Endothelial cell of umbilical vein (primary cell): Measurements from ENCODE around the gene LITAF. TPM values are rescaled to one million over a fixed set of nuclear protein-coding genes. Genes with fewer than 3 reads are reported as not detected.
"Not testable (repeated sequence)": the region's sequence is repeated elsewhere in the genome, so short reads cannot be mapped to it uniquely, and the experiment has no call there.

ENCODE experiments used
- BruUV-seq: library from RNA; stranded (reverse); fragments of 400-500 nt; replicated peaks from 2 replicates; lab custom pipeline; 2021; lab: Mats Ljungman, UMichigan
- CTCF ChIA-PET: fragments of 300-600, 350-600 bp; sonication (Branson Sonifier 250); formaldehyde crosslinking; loops from one replicate; lab custom pipeline; 2021; ENCODE audit warnings: antibody characterized with exemption, inconsistent platforms; lab: Charles Lee
- POLR2A ChIA-PET: fragments of 300-600, 350-600 bp; sonication (Branson Sonifier 250); formaldehyde crosslinking; loops from one replicate; lab custom pipeline; 2021; ENCODE audit warnings: antibody characterized with exemption, inconsistent platforms; lab: Charles Lee
- DNase-seq: peaks from one replicate; pipeline ENCODE4 v3.0.0-alpha.2; 2011; ENCODE audit warnings: low read depth, low spot score
- FAIRE-seq: peaks from 2 replicates; lab custom pipeline; 2011; peaks lifted over from hg19 to GRCh38; lab: Jason Lieb, UNC
- H2AFZ ChIP-seq: 2 replicates; pipeline ENCODE4 v1.6.0; 2012; ENCODE audit warnings: low read depth, low read length, control low read depth, inconsistent platforms
- H3K27ac ChIP-seq: 2 replicates; pipeline ENCODE4 v1.5.1; 2011; ENCODE audit warnings: low read depth, mild to moderate bottlenecking, control low read depth, low read length, moderate library complexity; ENCODE audit not compliant: insufficient read depth
- H3K27me3 ChIP-seq, 2 experiments: 2 replicates each; pipeline versions ENCODE4 v1.6.0 to v1.6.1; 2011; ENCODE audit warnings: low read length in 2 of 2, mixed read lengths in 1 of 2; ENCODE audit not compliant: control insufficient read depth in 2 of 2, insufficient read depth in 2 of 2
- H3K36me3 ChIP-seq, 2 experiments: 2 replicates in 1 of 2; 3 replicates in 1 of 2; pipeline ENCODE4 v1.5.1; 2011; ENCODE audit warnings: low read length in 2 of 2, mild to moderate bottlenecking in 1 of 2, moderate library complexity in 1 of 2; ENCODE audit not compliant: control insufficient read depth in 2 of 2, insufficient read depth in 2 of 2; ENCODE audit errors: extremely low read depth in 1 of 2
- H3K4me1 ChIP-seq: 3 replicates; pipeline ENCODE4 v1.5.1; 2011; ENCODE audit warnings: mild to moderate bottlenecking, low read length; ENCODE audit not compliant: control insufficient read depth, insufficient read depth; ENCODE audit errors: extremely low read depth
- H3K4me2 ChIP-seq: 2 replicates; pipeline ENCODE4 v1.6.1; 2011; ENCODE audit warnings: low read length, control low read depth, mixed read lengths; ENCODE audit not compliant: insufficient read depth
- H3K4me3 ChIP-seq, 3 experiments: fragments of 200-600 bp in 1 of 3; sonication (generic), shearing (Covaris generic) in 1 of 3; replicated peaks in 1 of 3; 2 replicates each; pipeline ENCODE4 v1.5.1; 2011 to 2016; ENCODE audit warnings: control low read depth in 3 of 3, low read length in 3 of 3, mild to moderate bottlenecking in 2 of 3, inconsistent platforms in 1 of 3, low read depth in 1 of 3, moderate library complexity in 1 of 3; ENCODE audit not compliant: insufficient read depth in 1 of 3
- H3K79me2 ChIP-seq: 2 replicates; pipeline ENCODE4 v1.6.0; 2012; ENCODE audit warnings: low read length, inconsistent platforms; ENCODE audit not compliant: control insufficient read depth, insufficient read depth
- H3K9ac ChIP-seq: replicated peaks from 2 replicates; pipeline ENCODE3; 2011; ENCODE audit warnings: low read length, control low read depth; ENCODE audit not compliant: insufficient read depth; ENCODE audit errors: extremely low read depth
- H3K9me1 ChIP-seq: replicated peaks from 3 replicates; pipeline ENCODE4 v1.6.0; 2011; ENCODE audit warnings: mild to moderate bottlenecking, low read length; ENCODE audit not compliant: control insufficient read depth, insufficient read depth; ENCODE audit errors: extremely low read depth
- H3K9me3 ChIP-seq: replicated peaks from 2 replicates; pipeline ENCODE4 v1.5.1; 2012; ENCODE audit warnings: low read length, inconsistent platforms; ENCODE audit not compliant: control insufficient read depth, insufficient read depth
- H4K20me1 ChIP-seq: replicated peaks from 2 replicates; pipeline ENCODE3; 2011; ENCODE audit warnings: mild to moderate bottlenecking, low read length; ENCODE audit not compliant: control insufficient read depth, insufficient read depth; ENCODE audit errors: extremely low read depth
- EZH2 ChIP-seq: IDR thresholded peaks from 2 replicates; pipeline ENCODE4 v1.6.1; 2012; ENCODE audit warnings: borderline replicate concordance, low read depth, mild to moderate bottlenecking, moderate library complexity, low read length, inconsistent platforms; ENCODE audit not compliant: severe bottlenecking
- FOS ChIP-seq: IDR thresholded peaks from 2 replicates; pipeline ENCODE4 v1.6.1; 2011; ENCODE audit warnings: mild to moderate bottlenecking, low read length, moderate library complexity, borderline replicate concordance; ENCODE audit not compliant: insufficient read depth
- GATA2 ChIP-seq: IDR thresholded peaks from 2 replicates; pipeline ENCODE4 v1.7.0; 2011; ENCODE audit warnings: low read depth, mild to moderate bottlenecking, moderate library complexity, mixed read lengths, low read length; ENCODE audit not compliant: insufficient read length, insufficient read depth
- JUN ChIP-seq: IDR thresholded peaks from 2 replicates; pipeline ENCODE4 v1.6.1; 2011; ENCODE audit warnings: borderline replicate concordance, low read depth; ENCODE audit not compliant: insufficient read length, insufficient read depth
- MYC ChIP-seq: IDR thresholded peaks from one replicate; pipeline ENCODE4 v1.6.1; 2011; ENCODE audit warnings: mild to moderate bottlenecking, low read depth, low read length
- POLR2A ChIP-seq: IDR thresholded peaks from 2 replicates; pipeline ENCODE4 v1.6.1; 2012; ENCODE audit warnings: low read depth, mild to moderate bottlenecking, control low read depth, low read length
- POLR2AphosphoS5 ChIP-seq: IDR thresholded peaks from 2 replicates; pipeline ENCODE4 v1.6.1; 2012; ENCODE audit warnings: low read depth, mild to moderate bottlenecking, control low read depth, low read length, moderate library complexity; ENCODE audit not compliant: insufficient read depth
- dilution Hi-C: fragments of 300-500 bp; cut with MboI; formaldehyde crosslinking; loops from one replicate; pipeline ENCODE4 v1.15.0; 2019; ENCODE audit warnings: low sequenced_read_pairs; ENCODE audit not compliant: extremely low pct_ligation_motif_present
- intact Hi-C: fragments of 100-400 bp; cut with micrococcal nuclease; formaldehyde crosslinking; loops from one replicate; pipeline ENCODE4 v1.10.0; 2022
- polyA plus RNA-seq, 4 experiments: library from polyadenylated mRNA; depleted of rRNA in 3 of 4; stranded (reverse) in 3 of 4; unstranded in 1 of 4; fragments of >200 nt; gene quantifications; 2 replicates each; pipeline versions ENCODE4 v1.2.1 to v1.2.3, GENCODE V29; 2011 to 2012; ENCODE audit warnings: missing spikeins in 1 of 4
- total RNA-seq: library from RNA; stranded (reverse); gene quantifications from 2 replicates; pipeline ENCODE4 v1.2.3, GENCODE V29; 2021
- TF ChIP-seq, protein P1 (sequence below): IDR thresholded peaks from 2 replicates; pipeline ENCODE4 v1.6.1; 2011; ENCODE audit not compliant: insufficient read depth, insufficient read length
- TF ChIP-seq, protein P2 (sequence below), 2 donors: IDR thresholded peaks; 1 replicate in 1 of 2; 2 replicates in 1 of 2; pipeline ENCODE4 v1.5.1; 2011; ENCODE audit warnings: low read length in 2 of 2, mild to moderate bottlenecking in 2 of 2, moderate library complexity in 2 of 2, control low read depth in 1 of 2, inconsistent platforms in 1 of 2, low read depth in 1 of 2; ENCODE audit not compliant: insufficient read depth in 1 of 2; ENCODE audit errors: extremely low read depth in 1 of 2

The LITAF gene
- total and polyA plus RNA-seq, 2 donors (not counting 3 experiments of a cell fraction or from before 2014, with no cell fraction given), result 15.2 to 27.2 TPM

DNA sequence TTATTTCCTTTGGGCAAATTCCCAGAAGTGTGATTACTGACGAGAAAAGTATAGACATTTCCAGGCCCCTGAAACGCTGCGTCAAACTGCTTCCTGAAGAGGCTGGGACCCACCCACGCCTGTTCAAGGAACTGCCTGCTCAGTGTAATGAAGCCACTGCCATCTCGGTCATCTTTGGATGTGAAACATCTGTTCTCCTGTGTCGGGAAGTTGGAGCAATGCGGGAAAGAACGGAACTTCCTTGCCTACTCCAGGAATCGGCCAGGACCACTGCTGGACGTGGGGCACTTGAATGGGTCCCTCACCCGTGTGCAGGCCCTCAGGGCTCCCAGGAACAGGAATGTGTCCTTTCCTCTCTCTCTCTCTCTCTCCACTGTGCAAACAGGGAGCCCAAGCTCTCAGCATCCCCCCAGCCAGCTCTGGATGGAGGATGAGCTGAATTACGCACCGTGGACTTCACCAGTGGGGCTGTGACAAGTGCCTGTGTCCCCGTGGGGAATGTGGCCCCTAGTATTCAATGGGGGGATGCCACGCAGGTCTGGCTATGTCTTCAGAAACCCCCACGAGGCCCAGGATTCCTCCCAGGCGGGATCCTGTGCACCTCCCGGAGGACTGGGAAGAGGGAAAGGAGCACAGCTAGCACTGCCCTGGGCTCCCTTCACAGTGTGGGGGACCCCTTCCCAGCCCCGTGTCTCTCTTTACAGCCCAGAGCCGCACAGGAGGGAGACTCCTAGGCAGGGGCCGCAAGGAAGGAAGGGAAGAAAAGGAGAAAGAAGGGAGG lies 18.3 kb upstream of the LITAF start:
- POLR2A ChIA-PET, result no interaction called here
- no peak overlapping the region for H3K27ac ChIP-seq
- BruUV-seq, result no TSS peak

DNA sequence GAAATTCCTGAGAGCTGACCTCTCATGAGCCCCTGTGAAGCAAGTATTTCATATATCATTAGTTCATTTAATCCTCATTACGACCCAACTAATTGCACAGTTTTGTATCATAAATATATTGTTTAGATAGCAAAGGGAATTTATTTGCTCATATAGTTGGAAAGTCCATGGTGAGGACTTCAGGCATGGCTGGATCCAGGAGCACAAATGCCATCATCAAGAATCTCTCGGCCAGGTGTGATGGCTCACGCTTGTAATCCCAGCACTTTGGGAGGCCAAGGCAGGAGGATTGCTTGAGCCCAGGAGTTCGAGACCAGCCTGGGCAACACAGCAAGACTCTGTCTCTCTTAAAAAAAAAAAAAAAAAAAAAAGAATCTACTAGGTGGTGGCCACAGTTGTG lies 17.6 kb upstream of the LITAF start:
- H3K9ac ChIP-seq, H3K4me1 ChIP-seq, H3K27me3 ChIP-seq, FAIRE-seq, H3K79me2 ChIP-seq, H3K4me3 ChIP-seq, POLR2A ChIA-PET, H4K20me1 ChIP-seq, H3K4me2 ChIP-seq, H2AFZ ChIP-seq, BruUV-seq, dilution Hi-C loops, DNase-seq, H3K9me3 ChIP-seq, CTCF ChIA-PET, intact Hi-C loops, H3K9me1 ChIP-seq, H3K36me3 ChIP-seq, H3K27ac ChIP-seq: not testable (repeated sequence)

More for the DNA sequence above, 18.3 kb upstream of the LITAF start:
- no peaks in the 10 kb centered on the region for H3K9me1 ChIP-seq
- no peak overlapping the region for H3K4me3 ChIP-seq
- TF ChIP-seq MYC (no peak), POLR2A (no peak), FOS (no peak), GATA2 (no peak), JUN (no peak), EZH2 (no peak), POLR2AphosphoS5 (no peak)
- TF ChIP-seq, protein P1, sequence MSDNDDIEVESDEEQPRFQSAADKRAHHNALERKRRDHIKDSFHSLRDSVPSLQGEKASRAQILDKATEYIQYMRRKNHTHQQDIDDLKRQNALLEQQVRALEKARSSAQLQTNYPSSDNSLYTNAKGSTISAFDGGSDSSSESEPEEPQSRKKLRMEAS, result no peak
- TF ChIP-seq, protein P2, sequence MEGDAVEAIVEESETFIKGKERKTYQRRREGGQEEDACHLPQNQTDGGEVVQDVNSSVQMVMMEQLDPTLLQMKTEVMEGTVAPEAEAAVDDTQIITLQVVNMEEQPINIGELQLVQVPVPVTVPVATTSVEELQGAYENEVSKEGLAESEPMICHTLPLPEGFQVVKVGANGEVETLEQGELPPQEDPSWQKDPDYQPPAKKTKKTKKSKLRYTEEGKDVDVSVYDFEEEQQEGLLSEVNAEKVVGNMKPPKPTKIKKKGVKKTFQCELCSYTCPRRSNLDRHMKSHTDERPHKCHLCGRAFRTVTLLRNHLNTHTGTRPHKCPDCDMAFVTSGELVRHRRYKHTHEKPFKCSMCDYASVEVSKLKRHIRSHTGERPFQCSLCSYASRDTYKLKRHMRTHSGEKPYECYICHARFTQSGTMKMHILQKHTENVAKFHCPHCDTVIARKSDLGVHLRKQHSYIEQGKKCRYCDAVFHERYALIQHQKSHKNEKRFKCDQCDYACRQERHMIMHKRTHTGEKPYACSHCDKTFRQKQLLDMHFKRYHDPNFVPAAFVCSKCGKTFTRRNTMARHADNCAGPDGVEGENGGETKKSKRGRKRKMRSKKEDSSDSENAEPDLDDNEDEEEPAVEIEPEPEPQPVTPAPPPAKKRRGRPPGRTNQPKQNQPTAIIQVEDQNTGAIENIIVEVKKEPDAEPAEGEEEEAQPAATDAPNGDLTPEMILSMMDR (IDR thresholded peaks at IDR 0.05; ENCODE audit: extremely low read depth in 1 of 2, insufficient read depth in 1 of 2, low read depth in 1 of 2, low read length in 2 of 2), result no peak
- H3K4me2 ChIP-seq, result no peak overlapping the region
- H4K20me1 ChIP-seq, result no peaks in the 10 kb centered on the region
- FAIRE-seq, result no peak
- CTCF ChIA-PET, result no interaction called here
- no peaks in the 10 kb centered on the region for H3K36me3 ChIP-seq
- dilution Hi-C loops, result no loop called here
- H3K79me2 ChIP-seq, result no peaks in the 10 kb centered on the region
- peak overlapping the region; percentile 35 for H2AFZ ChIP-seq
- H3K9me3 ChIP-seq, result no peaks in the 10 kb centered on the region
- DNase-seq, result peak; percentile 9
- no peaks in the 10 kb centered on the region for H3K4me1 ChIP-seq
- no peak overlapping the region for H3K9ac ChIP-seq
- intact Hi-C loops, result no loop called here
- peaks cover 0 to 3% of the 10 kb centered on the region in 2 experiments for H3K27me3 ChIP-seq
